ENCODE results near the gene MED22.

GRCh38 chr9:133340916-133341315 is 7.0 kb downstream of the MED22 start:
- no peak for TF ChIP-seq CTCF (IDR thresholded peaks at IDR 0.05; ENCODE audit: insufficient read depth, low read length)
- TF ChIP-seq POLR2AphosphoS5 (IDR thresholded peaks at IDR 0.05; ENCODE audit: low read depth) = no peak

Measured in HL-60 (cell line).